Measurements from ENCODE around the gene INPP5K. TPM values are rescaled to one million over a fixed set of nuclear protein-coding genes. Genes with fewer than 3 reads are reported as not detected.
A peak's percentile ranks its signal among the peaks of the same experiment; 100 is the strongest.
"Not testable (repeated sequence)": the region's sequence is repeated elsewhere in the genome, so short reads cannot be mapped to it uniquely, and the experiment has no call there.

The INPP5K gene
- total RNA-seq, 2 experiments from 2014 or later = 199 to 207 TPM

DNA sequence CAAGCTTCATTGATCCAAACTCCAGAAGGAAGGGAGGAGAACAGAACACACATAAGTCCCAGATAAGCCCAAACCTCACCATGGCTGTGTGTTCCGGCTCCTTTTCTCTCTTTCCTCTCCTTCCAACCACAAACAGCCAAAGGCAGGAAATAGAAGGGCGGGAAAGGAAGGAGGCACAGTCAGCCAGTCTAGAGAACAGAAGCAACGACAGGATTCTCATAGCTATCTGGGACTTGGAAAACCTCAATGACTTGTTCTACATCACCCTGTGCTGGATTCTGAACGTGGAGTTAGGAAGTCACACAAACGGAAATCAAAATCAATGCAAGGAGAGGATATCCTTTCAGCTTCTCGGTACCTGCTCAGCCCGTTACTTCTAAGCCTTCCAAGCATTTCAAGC lies 69.4 kb downstream of the INPP5K start:
- Mint-ChIP-seq H3K36me3 (ENCODE audit: low read depth) (peaks cover 28% of the 10 kb centered on the region), H3K4me1 (ENCODE audit: low read depth) (peaks cover 39% of the 10 kb centered on the region), H3K9me3 (no peaks in the 10 kb centered on the region), H3K27ac (peak overlapping the region; percentile 67), H3K27me3 (no peaks in the 10 kb centered on the region), H3K4me3 (peak overlapping the region; percentile 45)
- Histone ChIP-seq H3K27me3 (ENCODE audit: control insufficient read depth in 1 of 2, insufficient read depth in 2 of 2, low read length in 2 of 2) (no peaks in the 10 kb centered on the region), H3K4me1 (ENCODE audit: insufficient read depth, low read length) (peaks cover 51% of the 10 kb centered on the region), H3K4me3 (ENCODE audit: low read length) (no peak overlapping the region), H3K27ac (ENCODE audit: low read depth in 1 of 2, low read length in 2 of 2) (no peak overlapping the region), H3K36me3 (ENCODE audit: insufficient read depth, low read length) (peaks cover 16% of the 10 kb centered on the region), H3K9me3 (ENCODE audit: control insufficient read depth in 1 of 2, insufficient read depth in 1 of 2, low read length in 2 of 2) (no peaks in the 10 kb centered on the region)
- intact Hi-C loops (cut with DNase I, micrococcal nuclease) = no loop called here
- no peak for DNase-seq
- CTCF ChIA-PET = interaction anchor here (1.3 kb wide), 1 partner anchor 80 kb away, joined by 4 read pairs; no protein-coding TSS in a partner anchor
- TF ChIP-seq, protein P1, sequence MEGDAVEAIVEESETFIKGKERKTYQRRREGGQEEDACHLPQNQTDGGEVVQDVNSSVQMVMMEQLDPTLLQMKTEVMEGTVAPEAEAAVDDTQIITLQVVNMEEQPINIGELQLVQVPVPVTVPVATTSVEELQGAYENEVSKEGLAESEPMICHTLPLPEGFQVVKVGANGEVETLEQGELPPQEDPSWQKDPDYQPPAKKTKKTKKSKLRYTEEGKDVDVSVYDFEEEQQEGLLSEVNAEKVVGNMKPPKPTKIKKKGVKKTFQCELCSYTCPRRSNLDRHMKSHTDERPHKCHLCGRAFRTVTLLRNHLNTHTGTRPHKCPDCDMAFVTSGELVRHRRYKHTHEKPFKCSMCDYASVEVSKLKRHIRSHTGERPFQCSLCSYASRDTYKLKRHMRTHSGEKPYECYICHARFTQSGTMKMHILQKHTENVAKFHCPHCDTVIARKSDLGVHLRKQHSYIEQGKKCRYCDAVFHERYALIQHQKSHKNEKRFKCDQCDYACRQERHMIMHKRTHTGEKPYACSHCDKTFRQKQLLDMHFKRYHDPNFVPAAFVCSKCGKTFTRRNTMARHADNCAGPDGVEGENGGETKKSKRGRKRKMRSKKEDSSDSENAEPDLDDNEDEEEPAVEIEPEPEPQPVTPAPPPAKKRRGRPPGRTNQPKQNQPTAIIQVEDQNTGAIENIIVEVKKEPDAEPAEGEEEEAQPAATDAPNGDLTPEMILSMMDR (IDR thresholded peaks at IDR 0.05) = no peak
- POLR2A ChIA-PET = interaction anchor here (1.1 kb wide), 1 partner anchor 9 kb away, joined by 3 read pairs; the partner anchor contains the start of gene CRK
- ATAC-seq (ENCODE audit: poor library complexity) = peak; percentile 29

DNA sequence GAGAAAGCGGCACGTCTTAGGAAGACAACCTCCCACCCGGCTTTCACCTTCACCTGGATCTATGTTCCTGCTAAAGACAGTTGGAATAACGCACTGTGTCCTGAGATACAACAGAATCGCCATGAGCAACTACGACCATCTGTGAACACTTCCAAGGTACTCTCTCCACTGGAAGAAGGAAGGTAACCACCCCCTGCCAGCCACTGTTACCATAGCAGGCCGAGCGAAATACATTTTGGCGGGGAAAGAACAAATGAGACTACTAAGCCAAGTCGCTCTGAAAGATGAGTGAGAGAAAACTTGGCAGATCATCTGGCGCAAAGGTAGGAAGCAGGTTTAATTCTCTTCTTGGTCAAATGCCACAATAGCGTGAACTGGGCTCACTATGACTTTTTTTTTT lies 70.2 kb downstream of the INPP5K start:
- Histone ChIP-seq H3K9me3 (ENCODE audit: control insufficient read depth in 1 of 2, insufficient read depth in 1 of 2, low read length in 2 of 2) (no peaks in the 10 kb centered on the region), H3K36me3 (ENCODE audit: insufficient read depth, low read length) (peaks cover 18% of the 10 kb centered on the region), H3K27ac (ENCODE audit: low read depth in 1 of 2, low read length in 2 of 2) (no peak overlapping the region), H3K4me3 (ENCODE audit: low read length) (no peak overlapping the region), H3K27me3 (ENCODE audit: control insufficient read depth in 1 of 2, insufficient read depth in 2 of 2, low read length in 2 of 2) (no peaks in the 10 kb centered on the region), H3K4me1 (ENCODE audit: insufficient read depth, low read length) (peaks cover 48% of the 10 kb centered on the region)
- TF ChIP-seq, protein P1 (IDR thresholded peaks at IDR 0.05) = no peak
- peaks cover 36% of the 10 kb centered on the region for H3K4me1 Mint-ChIP-seq (ENCODE audit: low read depth)
- ATAC-seq (ENCODE audit: poor library complexity) = no peak
- H3K9me3 Mint-ChIP-seq = no peaks in the 10 kb centered on the region
- ChIA-PET POLR2A (interaction anchor here (1.1 kb wide), 1 partner anchor 70 kb away, joined by 3 read pairs; the partner anchor contains the start of gene INPP5K), CTCF (interaction anchor here (1.3 kb wide), 1 partner anchor 80 kb away, joined by 4 read pairs; no protein-coding TSS in a partner anchor)
- no peak for DNase-seq
- peaks cover 25% of the 10 kb centered on the region for H3K36me3 Mint-ChIP-seq (ENCODE audit: low read depth)
- no peak overlapping the region for H3K4me3 Mint-ChIP-seq
- peak overlapping the region; percentile 28 for H3K27ac Mint-ChIP-seq
- intact Hi-C loops (cut with DNase I, micrococcal nuclease) = no loop called here
- no peaks in the 10 kb centered on the region for H3K27me3 Mint-ChIP-seq

DNA sequence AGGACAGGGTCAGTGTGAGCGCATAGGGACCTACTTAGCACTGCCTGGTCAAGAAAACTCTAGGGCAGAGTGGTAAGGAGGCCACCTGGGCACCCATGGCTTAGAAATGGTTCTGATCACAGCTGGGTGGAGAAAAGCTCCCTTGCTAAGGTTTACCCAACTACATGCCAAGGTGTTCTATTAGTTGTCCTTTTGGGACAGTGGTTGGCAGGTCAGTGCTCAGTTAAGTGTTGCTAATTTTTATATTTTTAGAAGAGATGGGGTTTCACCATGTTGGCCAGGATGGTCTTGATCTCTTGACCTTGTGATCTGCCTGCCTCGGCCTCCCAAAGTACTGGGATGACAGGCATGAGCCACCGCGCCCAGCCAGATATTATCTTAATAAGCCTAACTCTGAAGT lies 70.7 kb downstream of the INPP5K start:
- ATAC-seq (ENCODE audit: poor library complexity); CTCF ChIA-PET; H3K4me3 Mint-ChIP-seq; H3K27me3 ChIP-seq (ENCODE audit: control insufficient read depth in 1 of 2, insufficient read depth in 2 of 2, low read length in 2 of 2); intact Hi-C loops (cut with DNase I, micrococcal nuclease); H3K9me3 Mint-ChIP-seq; H3K9me3 ChIP-seq (ENCODE audit: control insufficient read depth in 1 of 2, insufficient read depth in 1 of 2, low read length in 2 of 2); H3K27ac ChIP-seq (ENCODE audit: low read depth in 1 of 2, low read length in 2 of 2); H3K27me3 Mint-ChIP-seq; H3K4me3 ChIP-seq (ENCODE audit: low read length); DNase-seq: not testable (repeated sequence)
- Mint-ChIP-seq H3K27ac (peak overlapping the region; percentile 28), H3K4me1 (ENCODE audit: low read depth) (peaks cover 36% of the 10 kb centered on the region), H3K36me3 (ENCODE audit: low read depth) (peaks cover 25% of the 10 kb centered on the region)
- POLR2A ChIA-PET = interaction anchor here (1.1 kb wide), 1 partner anchor 71 kb away, joined by 3 read pairs; the partner anchor contains the start of gene INPP5K
- peaks cover 20% of the 10 kb centered on the region for H3K36me3 ChIP-seq (ENCODE audit: insufficient read depth, low read length)
- peaks cover 50% of the 10 kb centered on the region for H3K4me1 ChIP-seq (ENCODE audit: insufficient read depth, low read length)

Other genes starting within 250 kb of the INPP5K start
- gene BHLHA9, start 246.2 kb downstream of the INPP5K start, total RNA-seq = not detected
- not detected for gene TRARG1, start 236.9 kb downstream of the INPP5K start, total RNA-seq
- 100 to 1,000 TPM; 116 to 133 TPM for gene YWHAE, start 116.4 kb downstream of the INPP5K start, total RNA-seq
- gene CRK, start 60.4 kb downstream of the INPP5K start, total RNA-seq = 10 to 100 TPM; 13.6 to 14.5 TPM
- gene MYO1C, start 23.9 kb downstream of the INPP5K start, total RNA-seq = 10 to 100 TPM; 21.0 to 24.7 TPM
- 10 to 100 TPM; 24.5 to 29.0 TPM for gene PITPNA, start 46.2 kb upstream of the INPP5K start, total RNA-seq
- gene SLC43A2, start 112.2 kb upstream of the INPP5K start, total RNA-seq = 10 to 100 TPM in 1 of 2 experiments, 1 to 10 TPM in 1; 9.0 to 10.2 TPM
- gene SCARF1, start 129.1 kb upstream of the INPP5K start, total RNA-seq = under 1 TPM; 0.41 to 0.45 TPM
- gene RILP, start 133.3 kb upstream of the INPP5K start, total RNA-seq = 1 to 10 TPM; 1.3 to 1.5 TPM
- gene PRPF8, start 168.3 kb upstream of the INPP5K start, total RNA-seq = 100 to 1,000 TPM; 550 to 572 TPM
- under 1 TPM; 0.19 to 0.34 TPM for gene TLCD2, start 193.8 kb upstream of the INPP5K start, total RNA-seq
- 10 to 100 TPM; 24.8 to 25.0 TPM for gene WDR81, start 208.1 kb upstream of the INPP5K start, total RNA-seq
- under 1 TPM; 0.49 to 0.59 TPM for gene SERPINF2, start 226.3 kb upstream of the INPP5K start, total RNA-seq
- gene SERPINF1, start 245.4 kb upstream of the INPP5K start, total RNA-seq = 1 to 10 TPM; 3.0 to 4.8 TPM

All from CD4-positive, alpha-beta T cell (primary cell).